ENCODE measurements around the gene OR4D1. TPM values are rescaled to one million over a fixed set of nuclear protein-coding genes. Genes with fewer than 3 reads are reported as not detected.

OR4D1 gene
- total and polyA plus RNA-seq, 2 donors (not counting 1 experiment from before 2014, with no cell fraction given): 0.01 TPM; not detected in 1

DNA sequence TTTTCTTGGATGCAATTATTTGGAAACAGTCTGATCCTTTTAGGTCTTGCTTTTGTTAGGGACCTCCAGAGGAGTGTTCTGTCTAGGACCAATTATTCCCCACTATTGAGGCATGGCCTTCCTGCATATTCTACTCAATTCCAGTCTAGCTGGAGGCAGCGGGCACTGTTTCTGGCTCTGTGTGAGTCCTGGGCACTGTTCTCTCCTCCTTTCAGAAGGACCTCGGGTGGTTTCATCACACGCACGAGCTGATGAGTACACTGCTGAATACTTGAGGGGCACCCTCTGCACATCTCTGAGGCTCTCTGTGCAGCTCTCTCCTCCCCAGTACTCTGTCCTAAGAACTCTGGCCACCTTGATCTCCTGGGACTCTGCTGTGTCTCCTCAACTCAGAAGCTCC is 34.2 kb upstream of the OR4D1 start:
- Histone ChIP-seq H3K4me1 (ENCODE audit: control insufficient read depth in 2 of 2, insufficient read depth in 2 of 2, low read length in 2 of 2) (no peaks in the 10 kb centered on the region), H3K9me3 (ENCODE audit: control extremely low read depth in 1 of 3, control insufficient read depth in 2 of 3, insufficient read depth in 1 of 3, low read length in 2 of 3) (no peaks in the 10 kb centered on the region), H2AFZ (ENCODE audit: insufficient read depth, low read depth, low read length, poor library complexity, severe bottlenecking) (no peak overlapping the region), H4K20me1 (ENCODE audit: control insufficient read depth, insufficient read depth, low read length, poor library complexity, severe bottlenecking) (no peaks in the 10 kb centered on the region), H3K27me3 (replicated peaks in 1 of 4; ENCODE audit: control extremely low read depth in 1 of 4, control insufficient read depth in 3 of 4, insufficient read depth in 4 of 4, low read length in 3 of 4) (peaks cover 0 to 16% (median 6%) of the 10 kb centered on the region in 4 experiments), H3K79me2 (ENCODE audit: control insufficient read depth, insufficient read depth, low read length) (no peaks in the 10 kb centered on the region), H3K36me3 (replicated peaks in 1 of 2; ENCODE audit: control extremely low read depth in 1 of 2, control insufficient read depth in 1 of 2, extremely low read depth in 1 of 2, insufficient read depth in 2 of 2, low read length in 1 of 2) (no peaks in the 10 kb centered on the region), H3K9ac (ENCODE audit: low read length) (no peak overlapping the region), H3K27ac (ENCODE audit: low read length in 2 of 2) (no peak overlapping the region), H3K4me2 (replicated peaks; ENCODE audit: low read depth, low read length, poor library complexity, severe bottlenecking) (no peak overlapping the region), H3K4me3 (ENCODE audit: control extremely low read depth in 1 of 5, extremely low read depth in 1 of 5, insufficient read depth in 1 of 5, low read depth in 2 of 5, low read length in 4 of 5) (no peak overlapping the region)
- ChIA-PET POLR2A (no interaction called here), CTCF (interaction anchor here (0.8 to 7.6 kb wide), 11 partner anchors 9 to 984 kb away, joined by 3 to 118 read pairs (median 4); partner anchors contain the start of gene SRSF1)
- intact Hi-C loops (cut with micrococcal nuclease): loop anchor here (1.0 to 5.0 kb wide), 5 partner anchors 115 to 983 kb away; no protein-coding TSS in a partner anchor
- TF ChIP-seq, protein P1, sequence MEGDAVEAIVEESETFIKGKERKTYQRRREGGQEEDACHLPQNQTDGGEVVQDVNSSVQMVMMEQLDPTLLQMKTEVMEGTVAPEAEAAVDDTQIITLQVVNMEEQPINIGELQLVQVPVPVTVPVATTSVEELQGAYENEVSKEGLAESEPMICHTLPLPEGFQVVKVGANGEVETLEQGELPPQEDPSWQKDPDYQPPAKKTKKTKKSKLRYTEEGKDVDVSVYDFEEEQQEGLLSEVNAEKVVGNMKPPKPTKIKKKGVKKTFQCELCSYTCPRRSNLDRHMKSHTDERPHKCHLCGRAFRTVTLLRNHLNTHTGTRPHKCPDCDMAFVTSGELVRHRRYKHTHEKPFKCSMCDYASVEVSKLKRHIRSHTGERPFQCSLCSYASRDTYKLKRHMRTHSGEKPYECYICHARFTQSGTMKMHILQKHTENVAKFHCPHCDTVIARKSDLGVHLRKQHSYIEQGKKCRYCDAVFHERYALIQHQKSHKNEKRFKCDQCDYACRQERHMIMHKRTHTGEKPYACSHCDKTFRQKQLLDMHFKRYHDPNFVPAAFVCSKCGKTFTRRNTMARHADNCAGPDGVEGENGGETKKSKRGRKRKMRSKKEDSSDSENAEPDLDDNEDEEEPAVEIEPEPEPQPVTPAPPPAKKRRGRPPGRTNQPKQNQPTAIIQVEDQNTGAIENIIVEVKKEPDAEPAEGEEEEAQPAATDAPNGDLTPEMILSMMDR (IDR thresholded peaks at IDR 0.05): no peak
- no peak for TF ChIP-seq EZH2 (IDR thresholded peaks at IDR 0.05; ENCODE audit: borderline replicate concordance, insufficient read depth, low read depth, low read length, poor library complexity, severe bottlenecking)
- Mint-ChIP-seq H3K4me1 (no peaks in the 10 kb centered on the region), H3K4me3 (no peak overlapping the region), H3K9me3 (ENCODE audit: insufficient read depth) (no peaks in the 10 kb centered on the region), H3K27ac (no peak overlapping the region), H3K27me3 (peaks cover 54% of the 10 kb centered on the region)
- ATAC-seq (ENCODE audit: low read depth) (no peak), DNase-seq (no peak)
- WGBS (ENCODE audit: insufficient coverage): 87% methylated on average over 4 of the region's 4 CpGs

DNA sequence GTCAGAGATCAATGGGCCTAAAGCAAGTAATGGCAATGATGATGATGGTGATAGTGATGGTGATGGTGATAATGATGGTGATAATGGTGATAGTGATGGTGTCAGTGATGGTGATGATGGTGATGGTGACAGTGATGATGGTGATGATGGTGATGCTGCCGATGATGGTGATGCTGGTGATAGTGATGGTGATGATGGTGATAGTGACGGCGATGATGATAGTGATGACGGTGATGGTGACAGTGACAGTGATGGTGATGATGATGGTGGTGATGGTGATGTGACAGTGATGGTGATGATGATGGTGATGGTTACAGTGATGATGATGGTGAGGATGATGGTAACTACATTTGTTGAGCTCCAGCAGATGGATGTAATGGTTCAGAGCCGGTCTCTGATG is 30.8 kb upstream of the OR4D1 start:
- Histone ChIP-seq H3K27ac (ENCODE audit: low read length in 2 of 2) (no peak overlapping the region), H3K9me3 (ENCODE audit: control extremely low read depth in 1 of 3, control insufficient read depth in 2 of 3, insufficient read depth in 1 of 3, low read length in 2 of 3) (no peaks in the 10 kb centered on the region), H4K20me1 (ENCODE audit: control insufficient read depth, insufficient read depth, low read length, poor library complexity, severe bottlenecking) (no peaks in the 10 kb centered on the region), H3K36me3 (replicated peaks in 1 of 2; ENCODE audit: control extremely low read depth in 1 of 2, control insufficient read depth in 1 of 2, extremely low read depth in 1 of 2, insufficient read depth in 2 of 2, low read length in 1 of 2) (no peaks in the 10 kb centered on the region), H3K4me2 (replicated peaks; ENCODE audit: low read depth, low read length, poor library complexity, severe bottlenecking) (no peak overlapping the region), H3K4me3 (ENCODE audit: control extremely low read depth in 1 of 5, extremely low read depth in 1 of 5, insufficient read depth in 1 of 5, low read depth in 2 of 5, low read length in 4 of 5) (no peak overlapping the region), H3K9ac (ENCODE audit: low read length) (no peak overlapping the region), H3K27me3 (replicated peaks in 1 of 4; ENCODE audit: control extremely low read depth in 1 of 4, control insufficient read depth in 3 of 4, insufficient read depth in 4 of 4, low read length in 3 of 4) (peaks cover 0 to 27% (median 12%) of the 10 kb centered on the region in 4 experiments), H3K79me2 (ENCODE audit: control insufficient read depth, insufficient read depth, low read length) (no peaks in the 10 kb centered on the region), H2AFZ (ENCODE audit: insufficient read depth, low read depth, low read length, poor library complexity, severe bottlenecking) (no peak overlapping the region), H3K4me1 (ENCODE audit: control insufficient read depth in 2 of 2, insufficient read depth in 2 of 2, low read length in 2 of 2) (no peaks in the 10 kb centered on the region)
- Mint-ChIP-seq H3K9me3 (ENCODE audit: insufficient read depth) (no peaks in the 10 kb centered on the region), H3K27ac (no peak overlapping the region), H3K27me3 (peaks cover 59% of the 10 kb centered on the region), H3K4me1 (no peaks in the 10 kb centered on the region), H3K4me3 (no peak overlapping the region)
- intact Hi-C loops (cut with micrococcal nuclease): no loop called here
- WGBS (ENCODE audit: insufficient coverage): 98% methylated on average over 4 of the region's 5 CpGs
- ATAC-seq (ENCODE audit: low read depth): no peak
- ChIA-PET POLR2A (no interaction called here), CTCF (interaction anchor here (1.2 kb wide), 1 partner anchor 118 kb away, joined by 4 read pairs; no protein-coding TSS in a partner anchor)
- DNase-seq: no peak
- TF ChIP-seq, protein P1 (IDR thresholded peaks at IDR 0.05): no peak
- TF ChIP-seq EZH2 (IDR thresholded peaks at IDR 0.05; ENCODE audit: borderline replicate concordance, insufficient read depth, low read depth, low read length, poor library complexity, severe bottlenecking): no peak

Measured in B cell (primary cell).